GM12865 (cell line): ENCODE measurements around the gene CHST13.

Experiments used
- DNase-seq: peaks from one replicate; pipeline ENCODE4 v3.0.0; 2010; ENCODE audit warnings: low read depth
- H3K4me3 ChIP-seq: 2 replicates; pipeline ENCODE4 v1.5.1; 2011; ENCODE audit warnings: mild to moderate bottlenecking, low read depth, low read length, control low read depth
- TF ChIP-seq, protein P1 (sequence below): IDR thresholded peaks from 2 replicates; pipeline ENCODE4 v1.5.1; 2011; ENCODE audit warnings: low read length, control low read depth, low read depth, inconsistent platforms; ENCODE audit not compliant: insufficient read depth; ENCODE audit errors: missing control alignments

Gene CHST13

GRCh38 chr3:126550488-126551051 is 26.6 kb downstream of the CHST13 start:
- H3K4me3 ChIP-seq = no peak overlapping the region
- no peak for DNase-seq
- TF ChIP-seq, protein P1, sequence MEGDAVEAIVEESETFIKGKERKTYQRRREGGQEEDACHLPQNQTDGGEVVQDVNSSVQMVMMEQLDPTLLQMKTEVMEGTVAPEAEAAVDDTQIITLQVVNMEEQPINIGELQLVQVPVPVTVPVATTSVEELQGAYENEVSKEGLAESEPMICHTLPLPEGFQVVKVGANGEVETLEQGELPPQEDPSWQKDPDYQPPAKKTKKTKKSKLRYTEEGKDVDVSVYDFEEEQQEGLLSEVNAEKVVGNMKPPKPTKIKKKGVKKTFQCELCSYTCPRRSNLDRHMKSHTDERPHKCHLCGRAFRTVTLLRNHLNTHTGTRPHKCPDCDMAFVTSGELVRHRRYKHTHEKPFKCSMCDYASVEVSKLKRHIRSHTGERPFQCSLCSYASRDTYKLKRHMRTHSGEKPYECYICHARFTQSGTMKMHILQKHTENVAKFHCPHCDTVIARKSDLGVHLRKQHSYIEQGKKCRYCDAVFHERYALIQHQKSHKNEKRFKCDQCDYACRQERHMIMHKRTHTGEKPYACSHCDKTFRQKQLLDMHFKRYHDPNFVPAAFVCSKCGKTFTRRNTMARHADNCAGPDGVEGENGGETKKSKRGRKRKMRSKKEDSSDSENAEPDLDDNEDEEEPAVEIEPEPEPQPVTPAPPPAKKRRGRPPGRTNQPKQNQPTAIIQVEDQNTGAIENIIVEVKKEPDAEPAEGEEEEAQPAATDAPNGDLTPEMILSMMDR = no peak

- H3K4me3 ChIP-seq = no peak overlapping the region
- TF ChIP-seq, protein P1 = no peak
- no peak for DNase-seq
Observed at GRCh38 chr3:126551121-126551838, 27.3 kb downstream of the CHST13 start.

- TF ChIP-seq, protein P1 = no peak
- no peak overlapping the region for H3K4me3 ChIP-seq
- no peak for DNase-seq
Observed at GRCh38 chr3:126551839-126552687, 28.1 kb downstream of the CHST13 start.

DNA sequence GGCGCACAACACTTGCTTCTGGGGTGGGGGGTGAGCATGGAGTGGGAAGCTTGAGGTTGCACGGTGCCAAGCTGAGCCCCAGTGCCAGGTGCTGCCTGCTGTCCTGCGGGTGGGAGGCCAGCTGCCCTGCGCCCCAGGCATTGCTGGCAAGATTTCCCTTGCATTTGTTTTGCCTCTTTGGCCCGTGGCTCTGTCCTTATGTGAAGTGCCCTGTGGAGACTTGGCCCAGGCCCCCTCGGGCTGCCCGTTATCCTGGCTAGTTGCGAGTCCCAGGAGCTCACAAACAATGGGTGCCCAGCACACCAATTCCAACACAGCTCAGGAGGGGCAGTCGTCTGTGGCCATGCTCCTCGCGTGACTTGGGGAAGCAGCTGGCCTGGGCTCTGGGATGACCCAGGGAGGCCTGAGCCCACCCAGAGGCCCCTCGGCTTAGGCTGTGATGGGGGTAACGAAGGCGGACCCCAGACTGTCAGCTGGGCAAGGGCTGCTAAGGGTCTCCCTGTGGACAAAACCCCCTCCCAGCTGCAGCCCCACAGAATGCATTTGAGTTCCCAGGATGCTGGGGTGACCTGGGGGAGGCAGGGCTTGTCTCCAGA is 28.8 kb downstream of the CHST13 start:
- TF ChIP-seq, protein P1 = no peak
- DNase-seq = no peak
- no peak overlapping the region for H3K4me3 ChIP-seq

DNA sequence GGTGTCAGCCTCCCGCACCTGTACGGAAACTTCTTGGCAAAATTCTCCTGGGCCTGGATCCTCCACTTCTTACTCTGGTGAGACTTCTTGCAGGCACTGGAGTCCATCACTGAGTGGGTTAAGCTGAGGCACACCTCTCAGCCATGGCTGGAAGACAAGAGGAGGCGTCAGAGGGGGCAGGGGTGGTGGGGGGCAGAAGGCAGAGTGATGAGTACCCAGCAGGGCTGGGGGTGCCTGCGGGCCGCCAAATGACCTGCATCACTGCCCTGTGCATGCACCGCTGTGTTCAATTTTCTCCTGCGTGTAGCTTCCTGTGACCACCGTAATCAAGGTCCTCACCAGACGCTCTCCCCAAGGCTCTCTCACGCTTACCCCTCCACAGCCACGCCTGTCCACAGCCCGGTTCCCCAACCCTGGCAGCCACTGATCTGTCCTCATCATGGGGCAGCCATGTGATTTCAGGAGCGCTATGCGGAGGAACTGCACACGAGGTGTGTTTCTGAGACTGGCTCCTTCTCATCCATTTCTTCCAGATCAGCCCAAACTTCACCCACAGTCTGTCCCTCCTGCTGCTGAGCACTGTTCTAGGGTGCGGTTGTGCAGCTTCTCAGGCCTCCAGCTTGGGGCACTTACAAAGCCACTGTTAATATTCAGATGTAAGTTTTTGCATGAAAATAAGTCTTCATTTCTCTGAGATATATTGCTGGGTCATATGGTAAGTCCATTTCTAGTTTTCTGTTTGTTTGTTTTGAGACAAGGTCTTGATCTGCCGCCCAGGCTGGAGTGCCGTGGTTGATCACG is 29.5 kb downstream of the CHST13 start:
- no peak overlapping the region for H3K4me3 ChIP-seq
- TF ChIP-seq, protein P1 = no peak
- DNase-seq = no peak
